Stimulated activated CD8-positive, alpha-beta memory T cell treated with anti-CD3 and anti-CD28 coated beads, Interleukin-15, amount 100 ng/mL, for 1 hour (primary cell): ENCODE measurements around the gene JAK1.

Experiments used
- DNase-seq: peaks from one replicate; pipeline ENCODE4 v3.0.0-alpha.2; 2020; ENCODE audit warnings: low read depth

The JAK1 gene

GRCh38 chr1:64864018-64864940 is 102.1 kb downstream of the JAK1 start:
- DNase-seq, result no peak

GRCh38 chr1:64861611-64862010 is 104.7 kb downstream of the JAK1 start:
- no peak for DNase-seq

GRCh38 chr1:64857347-64857746 is 109.0 kb downstream of the JAK1 start:
- DNase-seq, result no peak

GRCh38 chr1:64856553-64856952 is 109.8 kb downstream of the JAK1 start:
- no peak for DNase-seq

- no peak for DNase-seq
These were observed 110.8 kb downstream of the JAK1 start for GRCh38 chr1:64855557-64855956.

GRCh38 chr1:64854674-64855073 is 111.7 kb downstream of the JAK1 start:
- no peak for DNase-seq

- DNase-seq, result no peak
These were observed 114.7 kb downstream of the JAK1 start for GRCh38 chr1:64851664-64852063.

- no peak for DNase-seq
These were observed 115.5 kb downstream of the JAK1 start for GRCh38 chr1:64850846-64851245.

- DNase-seq, result no peak
These were observed 116.4 kb downstream of the JAK1 start for GRCh38 chr1:64849942-64850341.

GRCh38 chr1:64848803-64849202 is 117.5 kb downstream of the JAK1 start:
- no peak for DNase-seq

- no peak for DNase-seq
These were observed 118.2 kb downstream of the JAK1 start for GRCh38 chr1:64848136-64848535.

GRCh38 chr1:64847666-64848065 is 118.7 kb downstream of the JAK1 start:
- DNase-seq, result no peak

GRCh38 chr1:64846573-64847430 is 119.5 kb downstream of the JAK1 start:
- no peak for DNase-seq

GRCh38 chr1:64845831-64846425 is 120.4 kb downstream of the JAK1 start:
- DNase-seq, result no peak

GRCh38 chr1:64844609-64845008 is 121.7 kb downstream of the JAK1 start:
- DNase-seq, result no peak

GRCh38 chr1:64844175-64844574 is 122.2 kb downstream of the JAK1 start:
- no peak for DNase-seq

GRCh38 chr1:64843675-64844074 is 122.7 kb downstream of the JAK1 start:
- DNase-seq, result no peak

- no peak for DNase-seq
These were observed 124.1 kb downstream of the JAK1 start for GRCh38 chr1:64842224-64842623.

- no peak for DNase-seq
These were observed 124.9 kb downstream of the JAK1 start for GRCh38 chr1:64841330-64842065.

GRCh38 chr1:64839732-64840405 is 126.5 kb downstream of the JAK1 start:
- DNase-seq, result no peak

- no peak for DNase-seq
These were observed 127.1 kb downstream of the JAK1 start for GRCh38 chr1:64839261-64839660.
